NT2/D1 (cell line): ENCODE measurements around the gene APBA2.
A peak's percentile ranks its signal among the peaks of the same experiment; 100 is the strongest.

ENCODE experiments used
- DNase-seq: peaks from one replicate; pipeline ENCODE4 v3.0.0-alpha.2; 2011; ENCODE audit warnings: low read depth, low spot score
- H3K27me3 ChIP-seq: 2 replicates; pipeline ENCODE4 v1.6.0; 2011; ENCODE audit warnings: mild to moderate bottlenecking; ENCODE audit not compliant: insufficient read length, insufficient read depth
- H3K36me3 ChIP-seq: 2 replicates; pipeline ENCODE4 v1.6.1; 2011; ENCODE audit warnings: mild to moderate bottlenecking, low read length, mixed read lengths; ENCODE audit not compliant: insufficient read depth, insufficient read length
- H3K4me1 ChIP-seq: 2 replicates; pipeline ENCODE4 v1.5.1; 2011; ENCODE audit not compliant: insufficient read depth, insufficient read length
- H3K4me3 ChIP-seq: 2 replicates; pipeline ENCODE4 v1.5.1; 2011; ENCODE audit warnings: low read depth; ENCODE audit not compliant: insufficient read length
- H3K9ac ChIP-seq: 2 replicates; pipeline ENCODE4 v1.6.0; 2011; ENCODE audit warnings: low read depth; ENCODE audit not compliant: insufficient read length
- H3K9me3 ChIP-seq: 2 replicates; pipeline ENCODE4 v1.5.1; 2011; ENCODE audit warnings: mild to moderate bottlenecking, low read length; ENCODE audit not compliant: insufficient read depth
- SUZ12 ChIP-seq: IDR thresholded peaks from 2 replicates; pipeline ENCODE4 v1.6.1; 2011; ENCODE audit not compliant: insufficient read length, insufficient read depth; ENCODE audit errors: extremely low read depth
- YY1 ChIP-seq: IDR thresholded peaks from 2 replicates; pipeline ENCODE4 v1.6.1; 2011; ENCODE audit not compliant: insufficient read length, insufficient read depth
- ZNF274 ChIP-seq: IDR thresholded peaks from 2 replicates; pipeline ENCODE4 v1.6.1; 2011; ENCODE audit warnings: mild to moderate bottlenecking, low read depth, low read length

Gene APBA2

GRCh38 chr15:29120593-29121368 lies 235.0 kb downstream of the APBA2 start:
- DNase-seq: no peak
- no peak overlapping the region for H3K4me3 ChIP-seq
- H3K36me3 ChIP-seq: no peaks in the 10 kb centered on the region
- no peaks in the 10 kb centered on the region for H3K27me3 ChIP-seq
- H3K9me3 ChIP-seq: no peaks in the 10 kb centered on the region
- H3K4me1 ChIP-seq: no peaks in the 10 kb centered on the region
- TF ChIP-seq ZNF274 (no peak), SUZ12 (no peak), YY1 (no peak)
- H3K9ac ChIP-seq: no peak overlapping the region

GRCh38 chr15:29121369-29121656 lies 235.5 kb downstream of the APBA2 start:
- no peak overlapping the region for H3K4me3 ChIP-seq
- H3K9ac ChIP-seq: no peak overlapping the region
- TF ChIP-seq SUZ12 (no peak), ZNF274 (no peak), YY1 (no peak)
- no peaks in the 10 kb centered on the region for H3K27me3 ChIP-seq
- no peaks in the 10 kb centered on the region for H3K36me3 ChIP-seq
- H3K4me1 ChIP-seq: no peaks in the 10 kb centered on the region
- no peak for DNase-seq
- no peaks in the 10 kb centered on the region for H3K9me3 ChIP-seq

- no peak overlapping the region for H3K4me3 ChIP-seq
- TF ChIP-seq SUZ12: no peak
- no peak for TF ChIP-seq ZNF274
- no peak for TF ChIP-seq YY1
- H3K4me1 ChIP-seq: peaks cover 4% of the 10 kb centered on the region
- no peak for DNase-seq
- H3K9ac ChIP-seq: no peak overlapping the region
- no peaks in the 10 kb centered on the region for H3K27me3 ChIP-seq
- H3K9me3 ChIP-seq: no peaks in the 10 kb centered on the region
- no peaks in the 10 kb centered on the region for H3K36me3 ChIP-seq
Observed at GRCh38 chr15:29121907-29122306, 236.1 kb downstream of the APBA2 start.

- no peak for DNase-seq
- Histone ChIP-seq H3K27me3 (no peaks in the 10 kb centered on the region), H3K36me3 (no peaks in the 10 kb centered on the region), H3K4me1 (peaks cover 8% of the 10 kb centered on the region), H3K4me3 (no peak overlapping the region), H3K9ac (no peak overlapping the region), H3K9me3 (no peaks in the 10 kb centered on the region)
- no peak for TF ChIP-seq SUZ12
- TF ChIP-seq YY1: no peak
- no peak for TF ChIP-seq ZNF274
Observed at GRCh38 chr15:29122506-29122905, 236.7 kb downstream of the APBA2 start.

- H3K36me3 ChIP-seq: no peaks in the 10 kb centered on the region
- no peak overlapping the region for H3K4me3 ChIP-seq
- TF ChIP-seq YY1 (no peak), ZNF274 (no peak), SUZ12 (no peak)
- peaks cover 10% of the 10 kb centered on the region for H3K4me1 ChIP-seq
- H3K27me3 ChIP-seq: no peaks in the 10 kb centered on the region
- no peak for DNase-seq
- H3K9me3 ChIP-seq: no peaks in the 10 kb centered on the region
- no peak overlapping the region for H3K9ac ChIP-seq
Observed at GRCh38 chr15:29123171-29123570, 237.4 kb downstream of the APBA2 start.

- H3K9me3 ChIP-seq: no peaks in the 10 kb centered on the region
- no peak overlapping the region for H3K9ac ChIP-seq
- DNase-seq: no peak
- TF ChIP-seq YY1: no peak
- TF ChIP-seq SUZ12: no peak
- H3K4me3 ChIP-seq: no peak overlapping the region
- peaks cover 12% of the 10 kb centered on the region for H3K4me1 ChIP-seq
- no peaks in the 10 kb centered on the region for H3K27me3 ChIP-seq
- H3K36me3 ChIP-seq: no peaks in the 10 kb centered on the region
Observed at GRCh38 chr15:29123991-29124390, 238.2 kb downstream of the APBA2 start.

GRCh38 chr15:29124581-29125381 lies 239.0 kb downstream of the APBA2 start:
- H3K27me3 ChIP-seq: no peaks in the 10 kb centered on the region
- TF ChIP-seq SUZ12 (no peak), YY1 (no peak), ZNF274 (no peak)

More at GRCh38 chr15:29124581-29125381, 239.0 kb downstream of the APBA2 start:
- peaks cover 12% of the 10 kb centered on the region for H3K4me1 ChIP-seq
- H3K36me3 ChIP-seq: no peaks in the 10 kb centered on the region
- peak overlapping the region; percentile 21 for H3K9ac ChIP-seq
- DNase-seq: no peak
- no peak overlapping the region for H3K4me3 ChIP-seq
- H3K9me3 ChIP-seq: no peaks in the 10 kb centered on the region
